Measurements from ENCODE around the gene FBXW11.

DNA sequence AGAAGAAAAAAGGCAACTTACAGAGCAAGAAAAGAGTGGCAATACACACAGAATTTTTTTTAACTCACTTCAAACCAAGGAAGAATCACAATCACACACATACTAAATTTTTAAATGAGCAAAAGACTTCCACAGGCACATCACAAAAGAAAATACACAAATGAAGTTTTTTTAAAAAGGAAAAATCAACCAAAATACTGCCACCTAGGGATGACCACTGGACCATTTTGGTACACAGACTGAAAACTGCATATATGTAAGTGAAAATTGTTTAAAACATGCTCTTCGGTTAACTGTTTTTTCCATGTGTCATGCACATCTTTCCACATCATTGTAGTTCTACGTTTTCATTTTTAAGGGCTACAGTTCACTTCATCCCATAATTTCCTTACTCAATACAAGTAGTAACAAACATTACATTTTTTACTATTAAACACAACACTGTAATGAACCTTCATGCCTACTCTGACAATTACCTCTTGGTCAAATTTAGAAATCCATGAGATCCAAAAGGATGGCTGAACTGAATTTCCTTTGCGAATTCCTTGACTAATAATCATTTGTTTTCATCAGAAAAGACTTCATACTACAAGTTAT, 79.0 kb downstream of the FBXW11 start:
- no peak for TF ChIP-seq POLR2A (IDR thresholded peaks at IDR 0.05)
- TF ChIP-seq, protein P1, sequence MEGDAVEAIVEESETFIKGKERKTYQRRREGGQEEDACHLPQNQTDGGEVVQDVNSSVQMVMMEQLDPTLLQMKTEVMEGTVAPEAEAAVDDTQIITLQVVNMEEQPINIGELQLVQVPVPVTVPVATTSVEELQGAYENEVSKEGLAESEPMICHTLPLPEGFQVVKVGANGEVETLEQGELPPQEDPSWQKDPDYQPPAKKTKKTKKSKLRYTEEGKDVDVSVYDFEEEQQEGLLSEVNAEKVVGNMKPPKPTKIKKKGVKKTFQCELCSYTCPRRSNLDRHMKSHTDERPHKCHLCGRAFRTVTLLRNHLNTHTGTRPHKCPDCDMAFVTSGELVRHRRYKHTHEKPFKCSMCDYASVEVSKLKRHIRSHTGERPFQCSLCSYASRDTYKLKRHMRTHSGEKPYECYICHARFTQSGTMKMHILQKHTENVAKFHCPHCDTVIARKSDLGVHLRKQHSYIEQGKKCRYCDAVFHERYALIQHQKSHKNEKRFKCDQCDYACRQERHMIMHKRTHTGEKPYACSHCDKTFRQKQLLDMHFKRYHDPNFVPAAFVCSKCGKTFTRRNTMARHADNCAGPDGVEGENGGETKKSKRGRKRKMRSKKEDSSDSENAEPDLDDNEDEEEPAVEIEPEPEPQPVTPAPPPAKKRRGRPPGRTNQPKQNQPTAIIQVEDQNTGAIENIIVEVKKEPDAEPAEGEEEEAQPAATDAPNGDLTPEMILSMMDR (IDR thresholded peaks at IDR 0.05) = no peak
